AG10803 (cell line): Measurements from ENCODE around the gene TARS3.
"Not testable (repeated sequence)": the region's sequence is repeated elsewhere in the genome, so short reads cannot be mapped to it uniquely, and the experiment has no call there.

ENCODE experiments used
- DNase-seq: peaks from one replicate; pipeline ENCODE4 v3.0.0; 2010; ENCODE audit warnings: low read depth
- H3K4me3 ChIP-seq: 2 replicates; pipeline ENCODE4 v1.5.1; 2011; ENCODE audit warnings: mild to moderate bottlenecking, low read length, control low read depth
- CTCF ChIP-seq: conservative IDR thresholded peaks from 2 replicates; pipeline ENCODE4 v1.5.1; 2011; ENCODE audit warnings: mild to moderate bottlenecking, low read length, control low read depth, inconsistent platforms

Gene TARS3

GRCh38 chr15:101723874-101724674 lies at the start of gene TARS3:
Gene TARS3, minus strand, starts transcription at chr15:101724473. Its CDS starts 86 bp downstream, at chr15:101724387.
- TF ChIP-seq CTCF: no peak
- peak; percentile 87 for DNase-seq
- H3K4me3 ChIP-seq: peak within 1 kb of the TSS; percentile 67

GRCh38 chr15:101773496-101774100 lies 49.3 kb upstream of the TARS3 start:
- TF ChIP-seq CTCF: no peak; the same call in 1 of the 2 replicates

GRCh38 chr15:101772921-101773320 lies 48.6 kb upstream of the TARS3 start:
- H3K4me3 ChIP-seq: no peak overlapping the region
- DNase-seq: no peak
- no peak for TF ChIP-seq CTCF

More at GRCh38 chr15:101773496-101774100, 49.3 kb upstream of the TARS3 start:
- H3K4me3 ChIP-seq: no peak overlapping the region
- DNase-seq: no peak

GRCh38 chr15:101767083-101767640 lies 42.9 kb upstream of the TARS3 start:
- DNase-seq, H3K4me3 ChIP-seq: not testable (repeated sequence)

- no peak for DNase-seq
- TF ChIP-seq CTCF: no peak
- H3K4me3 ChIP-seq: no peak overlapping the region
Measured at GRCh38 chr15:101765772-101766456, 41.6 kb upstream of the TARS3 start.

- H3K4me3 ChIP-seq, DNase-seq: not testable (repeated sequence)
Measured at GRCh38 chr15:101765340-101765671, 41.0 kb upstream of the TARS3 start.

- DNase-seq: peak; percentile 12
- not testable (repeated sequence) for H3K4me3 ChIP-seq
Measured at GRCh38 chr15:101764669-101765339, 40.5 kb upstream of the TARS3 start.

GRCh38 chr15:101746716-101747082 lies 22.4 kb upstream of the TARS3 start:
- not testable (repeated sequence) for DNase-seq, H3K4me3 ChIP-seq

GRCh38 chr15:101734837-101735236 lies 10.6 kb upstream of the TARS3 start:
- not testable (repeated sequence) for H3K4me3 ChIP-seq, DNase-seq
